GM19463 (cell line): ENCODE data around the gene TFF3.

Experiments used
- ATAC-seq: cut with Tn5 transposase; IDR thresholded peaks from one replicate; pipeline ENCODE4 v1.9.1; 2021; ENCODE audit warnings: mild to moderate bottlenecking, moderate library complexity; ENCODE audit not compliant: unreplicated experiment

TFF3 gene

GRCh38 chr21:42291751-42292562 lies 23.3 kb downstream of the TFF3 start:
- ATAC-seq, result no peak

- ATAC-seq, result no peak
Measured at GRCh38 chr21:42291003-42291750, 24.0 kb downstream of the TFF3 start.

- ATAC-seq, result no peak
Measured at GRCh38 chr21:42290505-42290904, 24.7 kb downstream of the TFF3 start.

- ATAC-seq, result no peak
Measured at GRCh38 chr21:42289926-42290325, 25.3 kb downstream of the TFF3 start.

GRCh38 chr21:42288962-42289361 lies 26.2 kb downstream of the TFF3 start:
- no peak for ATAC-seq

GRCh38 chr21:42287193-42288083 lies 27.8 kb downstream of the TFF3 start:
- ATAC-seq, result no peak

GRCh38 chr21:42286416-42286815 lies 28.8 kb downstream of the TFF3 start:
- peak; percentile 63 for ATAC-seq

GRCh38 chr21:42285569-42286245 lies 29.5 kb downstream of the TFF3 start:
- ATAC-seq, result peak; percentile 32

- ATAC-seq, result no peak
Measured at GRCh38 chr21:42282715-42283114, 32.5 kb downstream of the TFF3 start.

GRCh38 chr21:42282021-42282420 lies 33.2 kb downstream of the TFF3 start:
- ATAC-seq, result no peak

- no peak for ATAC-seq
Measured at GRCh38 chr21:42281181-42281680, 34.0 kb downstream of the TFF3 start.

GRCh38 chr21:42280356-42281180 lies 34.6 kb downstream of the TFF3 start:
- no peak for ATAC-seq

GRCh38 chr21:42279888-42280287 lies 35.3 kb downstream of the TFF3 start:
- no peak for ATAC-seq

- no peak for ATAC-seq
Measured at GRCh38 chr21:42279341-42279871, 35.8 kb downstream of the TFF3 start.

GRCh38 chr21:42278451-42279149 lies 36.6 kb downstream of the TFF3 start:
- ATAC-seq, result no peak

- ATAC-seq, result no peak
Measured at GRCh38 chr21:42277593-42277992, 37.6 kb downstream of the TFF3 start.

- no peak for ATAC-seq
Measured at GRCh38 chr21:42276526-42277154, 38.6 kb downstream of the TFF3 start.

GRCh38 chr21:42276076-42276475 lies 39.1 kb downstream of the TFF3 start:
- no peak for ATAC-seq
